ENCODE data around the gene MTHFD2.
"Not testable (repeated sequence)": the region's sequence is repeated elsewhere in the genome, so short reads cannot be mapped to it uniquely, and the experiment has no call there.

MTHFD2 gene

GRCh38 chr2:74229865-74230264 lies 31.4 kb downstream of the MTHFD2 start:
- ATAC-seq = not testable (repeated sequence)

GRCh38 chr2:74232426-74232825 lies 34.0 kb downstream of the MTHFD2 start:
- no peak for ATAC-seq

- ATAC-seq = no peak
Measured at GRCh38 chr2:74233648-74234047, 35.2 kb downstream of the MTHFD2 start.

GRCh38 chr2:74235041-74235440 lies 36.6 kb downstream of the MTHFD2 start:
- ATAC-seq = no peak

GRCh38 chr2:74238879-74239278 lies 40.5 kb downstream of the MTHFD2 start:
- ATAC-seq = no peak

- no peak for ATAC-seq
Measured at GRCh38 chr2:74239346-74239745, 40.9 kb downstream of the MTHFD2 start.

- ATAC-seq = no peak
Measured at GRCh38 chr2:74242354-74243071, 44.1 kb downstream of the MTHFD2 start.

GRCh38 chr2:74244286-74244685 lies 45.9 kb downstream of the MTHFD2 start:
- no peak for ATAC-seq

- ATAC-seq = no peak
Measured at GRCh38 chr2:74246496-74247195, 48.2 kb downstream of the MTHFD2 start.

GRCh38 chr2:74249406-74250122 lies 51.1 kb downstream of the MTHFD2 start:
- ATAC-seq = no peak

GRCh38 chr2:74250189-74250631 lies 51.8 kb downstream of the MTHFD2 start:
- ATAC-seq = peak; percentile 38 to 69

- no peak for ATAC-seq
Measured at GRCh38 chr2:74252036-74252435, 53.6 kb downstream of the MTHFD2 start.

GRCh38 chr2:74252862-74253261 lies 54.4 kb downstream of the MTHFD2 start:
- no peak for ATAC-seq

- no peak for ATAC-seq
Measured at GRCh38 chr2:74253306-74253970, 55.0 kb downstream of the MTHFD2 start.

- ATAC-seq = no peak
Measured at GRCh38 chr2:74253971-74254310, 55.5 kb downstream of the MTHFD2 start.

GRCh38 chr2:74255660-74256213 lies 57.3 kb downstream of the MTHFD2 start:
- ATAC-seq = no peak

- no peak for ATAC-seq
Measured at GRCh38 chr2:74259191-74259590, 60.8 kb downstream of the MTHFD2 start.

- ATAC-seq = no peak
Measured at GRCh38 chr2:74259733-74260132, 61.3 kb downstream of the MTHFD2 start.

- no peak for ATAC-seq
Measured at GRCh38 chr2:74260495-74260894, 62.1 kb downstream of the MTHFD2 start.

GRCh38 chr2:74261204-74261864 lies 62.9 kb downstream of the MTHFD2 start:
- no peak for ATAC-seq

GRCh38 chr2:74262681-74263080 lies 64.3 kb downstream of the MTHFD2 start:
- ATAC-seq = no peak

GRCh38 chr2:74264281-74264680 lies 65.9 kb downstream of the MTHFD2 start:
- ATAC-seq = no peak
